HG02938 (cell line): ENCODE results near the gene MATCAP1.

ENCODE experiments used
- ATAC-seq: cut with Tn5 transposase; IDR thresholded peaks from one replicate; pipeline ENCODE4 v1.9.1; 2021; ENCODE audit warnings: mild to moderate bottlenecking, moderate library complexity; ENCODE audit not compliant: unreplicated experiment

The MATCAP1 gene

DNA sequence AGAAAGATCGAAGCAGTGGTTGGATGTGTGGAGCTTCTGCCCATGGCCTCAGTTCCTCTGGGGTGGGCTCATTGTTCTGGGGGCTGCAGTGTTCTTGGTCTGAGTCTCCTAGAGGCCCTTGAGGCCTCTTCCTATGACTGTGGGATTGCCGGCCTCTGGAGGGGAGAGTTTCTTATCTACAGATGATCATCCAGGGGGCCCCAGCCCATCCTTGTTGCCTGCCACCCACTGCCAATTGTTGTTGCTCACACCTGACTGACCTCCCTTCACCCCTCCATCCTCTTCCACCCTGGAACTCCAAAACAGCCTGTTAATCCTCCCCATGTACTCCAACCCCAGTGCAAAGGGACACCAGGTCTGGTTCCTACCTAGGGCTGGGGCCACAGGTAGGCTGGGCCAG lies 38.8 kb downstream of the MATCAP1 start:
- ATAC-seq, result no peak

GRCh38 chr16:67142342-67142741 lies 41.4 kb downstream of the MATCAP1 start:
- ATAC-seq, result no peak

- ATAC-seq, result no peak
Measured at GRCh38 chr16:67141391-67141790, 42.4 kb downstream of the MATCAP1 start.

GRCh38 chr16:67137605-67138004 lies 46.2 kb downstream of the MATCAP1 start:
- ATAC-seq, result no peak

- no peak for ATAC-seq
Measured at GRCh38 chr16:67129422-67129821, 54.3 kb downstream of the MATCAP1 start.

DNA sequence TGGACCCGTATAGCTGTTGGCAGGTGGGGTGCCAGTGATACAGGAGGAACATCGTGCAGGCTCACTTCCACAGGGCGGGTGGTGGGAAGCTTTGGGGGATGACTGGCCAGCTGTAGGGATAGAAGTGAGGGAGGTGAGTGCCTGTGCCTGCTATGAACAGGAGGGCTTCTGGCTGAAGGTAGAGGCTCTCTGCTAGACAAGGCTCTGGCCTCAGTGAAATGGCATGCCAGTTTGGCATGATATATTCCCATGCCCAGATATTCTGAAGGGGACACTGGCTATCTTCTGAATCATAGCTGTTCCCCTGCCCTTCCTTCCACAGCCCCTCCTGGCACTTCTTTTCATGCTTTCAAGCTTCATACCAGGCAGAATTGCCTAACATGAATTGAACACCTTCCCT lies 54.9 kb downstream of the MATCAP1 start:
- no peak for ATAC-seq

GRCh38 chr16:67128417-67128816 lies 55.3 kb downstream of the MATCAP1 start:
- no peak for ATAC-seq
